IMR-90 (cell line): ENCODE data around the gene ONECUT1.

ENCODE experiments used
- CTCF ChIP-seq: conservative IDR thresholded peaks from 2 replicates; pipeline ENCODE4 v1.5.1; 2012; ENCODE audit warnings: mild to moderate bottlenecking, low read depth, low read length, improper control_type of control experiment
- MAZ ChIP-seq: IDR thresholded peaks from 2 replicates; pipeline ENCODE4 v1.6.1; 2012; ENCODE audit warnings: low read depth, mild to moderate bottlenecking, low read length, improper control_type of control experiment, moderate library complexity, borderline replicate concordance

DNA sequence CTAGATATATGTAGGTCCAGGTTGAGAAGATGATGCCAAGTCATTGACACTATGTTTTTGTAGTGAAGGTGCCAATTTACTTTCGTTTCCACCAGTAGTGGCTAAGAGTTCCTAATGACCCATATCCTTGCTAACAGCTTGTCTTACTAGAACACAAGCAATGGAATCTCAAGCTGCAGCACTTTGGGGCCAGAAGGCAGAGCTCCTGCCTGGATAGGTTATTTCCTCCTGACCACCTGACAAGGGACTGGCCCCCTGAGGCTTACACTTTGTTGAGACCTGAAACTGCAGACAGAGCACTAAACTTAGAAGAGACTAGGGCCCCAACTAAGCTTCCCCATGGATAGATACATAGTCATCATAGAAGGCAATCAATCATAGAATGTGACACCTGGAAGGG, 11.7 kb downstream of the ONECUT1 start:
- no peak for TF ChIP-seq CTCF
- no peak for TF ChIP-seq MAZ
